Endothelial cell of umbilical vein (primary cell): ENCODE results near the gene SELPLG.

Experiments used
- CTCF ChIP-seq, 2 donors: IDR thresholded peaks; 1 replicate in 1 of 2; 2 replicates in 1 of 2; pipeline ENCODE4 v1.5.1; 2011; ENCODE audit warnings: low read length in 2 of 2, mild to moderate bottlenecking in 2 of 2, moderate library complexity in 2 of 2, control low read depth in 1 of 2, inconsistent platforms in 1 of 2, low read depth in 1 of 2; ENCODE audit not compliant: insufficient read depth in 1 of 2; ENCODE audit errors: extremely low read depth in 1 of 2
- POLR2A ChIP-seq: IDR thresholded peaks from 2 replicates; pipeline ENCODE4 v1.6.1; 2012; ENCODE audit warnings: low read depth, mild to moderate bottlenecking, control low read depth, low read length
- POLR2AphosphoS5 ChIP-seq: IDR thresholded peaks from 2 replicates; pipeline ENCODE4 v1.6.1; 2012; ENCODE audit warnings: low read depth, mild to moderate bottlenecking, control low read depth, low read length, moderate library complexity; ENCODE audit not compliant: insufficient read depth

- TF ChIP-seq POLR2AphosphoS5 (no peak), CTCF (IDR thresholded peaks at IDR 0.05; ENCODE audit: extremely low read depth in 1 of 2, insufficient read depth in 1 of 2, low read depth in 1 of 2, low read length in 2 of 2) (no peak), POLR2A (no peak)
These were observed 35.0 kb downstream of the SELPLG start for GRCh38 chr12:108598553-108599250.
